HCT116 (cell line): ENCODE results near the gene INIP. TPM values are rescaled to one million over a fixed set of nuclear protein-coding genes. Genes with fewer than 3 reads are reported as not detected.

Source experiments
- ATAC-seq: fragments of 200-7000 bp; cut with Tn5 transposase; 2 replicates; pipeline ENCODE4 v1.9.1; 2020; ENCODE audit warnings: mild to moderate bottlenecking, moderate library complexity
- BruUV-seq: library from RNA; stranded (reverse); fragments of 400-500 nt; replicated peaks from 2 replicates; lab custom pipeline; 2021; lab: Mats Ljungman, UMichigan
- CTCF ChIA-PET: fragments of 300-600 bp; sonication (Branson Sonifier 250); formaldehyde crosslinking; loops from one replicate; lab custom pipeline; 2021; ENCODE audit warnings: antibody characterized with exemption; lab: Charles Lee
- POLR2A ChIA-PET: fragments of 300-600, 350-600 bp; sonication (Branson Sonifier 250); formaldehyde crosslinking; loops from one replicate; lab custom pipeline; 2021; ENCODE audit warnings: antibody characterized with exemption; lab: Charles Lee
- RAD21 ChIA-PET, 2 experiments: fragments of 300-600 bp; sonication (Branson Sonifier 250); formaldehyde crosslinking; loops; one replicate each; lab custom pipeline; 2023; ENCODE audit warnings: low total read pairs in 2 of 2; ENCODE audit not compliant: uncharacterized antibody in 2 of 2, unreplicated experiment in 2 of 2, low non-redundant PET in 1 of 2; lab: Charles Lee
- DNase-seq: peaks from one replicate; pipeline ENCODE4 v3.0.0-alpha.2; 2010; ENCODE audit warnings: low read depth, low spot score
- H2AFZ ChIP-seq: fragments of 200-600 bp; shearing (Covaris generic), sonication (generic); 2 replicates; pipeline ENCODE4 v1.6.1; 2017; ENCODE audit warnings: low read depth, mixed run types, mixed read lengths, antibody characterized with exemption, low read length; ENCODE audit not compliant: poor library complexity, severe bottlenecking
- H3K27ac ChIP-seq: 2 replicates; pipeline ENCODE4 v1.5.1; 2012; ENCODE audit warnings: low read depth, low read length
- H3K27me3 ChIP-seq: fragments of 200-600 bp; sonication (generic); 2 replicates; pipeline ENCODE4 v1.6.1; 2016; ENCODE audit warnings: mixed run types, low read length, mixed read lengths; ENCODE audit not compliant: insufficient read depth
- H3K36me3 ChIP-seq, 2 experiments: fragments of 200-500 bp in 1 of 2; fragments of 200-600 bp in 1 of 2; sonication (Bioruptor generic) in 1 of 2; sonication (generic) in 1 of 2; 2 replicates each; pipeline versions ENCODE4 v1.5.1 to v1.6.1; 2014 to 2016; ENCODE audit warnings: low read length in 2 of 2, inconsistent platforms in 1 of 2, mixed read lengths in 1 of 2, mixed run types in 1 of 2; ENCODE audit not compliant: insufficient read depth in 2 of 2, control insufficient read depth in 1 of 2
- H3K4me1 ChIP-seq, 2 experiments: fragments of 200-600 bp in 1 of 2; sonication (generic) in 1 of 2; 2 replicates each; pipeline versions ENCODE4 v1.5.1 to v1.6.1; 2012 to 2017; ENCODE audit warnings: low read length in 2 of 2, inconsistent platforms in 1 of 2, mild to moderate bottlenecking in 1 of 2, mixed read lengths in 1 of 2, mixed run types in 1 of 2, moderate library complexity in 1 of 2; ENCODE audit not compliant: insufficient read depth in 2 of 2, control insufficient read depth in 1 of 2
- H3K4me2 ChIP-seq: fragments of 200-600 bp; sonication (generic); 2 replicates; pipeline ENCODE4 v1.6.1; 2017; ENCODE audit warnings: mixed run types, low read length, mixed read lengths
- H3K4me3 ChIP-seq, 2 experiments: fragments of 200-600 bp in 1 of 2; sonication (generic) in 1 of 2; replicated peaks in 1 of 2; 2 replicates each; pipeline ENCODE4 v1.5.1; 2011 to 2016; ENCODE audit warnings: low read length in 2 of 2, control low read depth in 1 of 2, low read depth in 1 of 2, mild to moderate bottlenecking in 1 of 2, mixed read lengths in 1 of 2, mixed run types in 1 of 2
- H3K79me2 ChIP-seq: fragments of 200-600 bp; sonication (generic); 2 replicates; pipeline ENCODE4 v1.6.1; 2017; ENCODE audit warnings: mild to moderate bottlenecking, mixed run types, low read length, moderate library complexity, mixed read lengths; ENCODE audit not compliant: insufficient read depth
- H3K9ac ChIP-seq: fragments of 200-600 bp; sonication (generic); 2 replicates; pipeline ENCODE4 v1.6.1; 2016; ENCODE audit warnings: low read length, mixed read lengths
- H3K9me2 ChIP-seq: fragments of 200-600 bp; sonication (generic), shearing (Covaris generic); 2 replicates; pipeline ENCODE4 v1.6.1; 2017; ENCODE audit warnings: mixed run types, mild to moderate bottlenecking, moderate library complexity; ENCODE audit not compliant: insufficient read depth
- H3K9me3 ChIP-seq, 2 experiments: fragments of 200-500 bp in 1 of 2; fragments of 200-600 bp in 1 of 2; sonication (Bioruptor generic) in 1 of 2; sonication (generic) in 1 of 2; 2 replicates each; pipeline ENCODE4 v1.6.1; 2014 to 2017; ENCODE audit warnings: low read length in 2 of 2, mixed read lengths in 2 of 2, inconsistent platforms in 1 of 2, low read depth in 1 of 2, mild to moderate bottlenecking in 1 of 2, mixed run types in 1 of 2, moderate library complexity in 1 of 2; ENCODE audit not compliant: control insufficient read depth in 1 of 2, insufficient read depth in 1 of 2
- H4K20me1 ChIP-seq: fragments of 200-600 bp; sonication (generic), shearing (Covaris generic); 2 replicates; pipeline ENCODE4 v1.6.1; 2017; ENCODE audit warnings: mixed run types, mild to moderate bottlenecking, moderate library complexity; ENCODE audit not compliant: insufficient read depth
- CTCF ChIP-seq, 3 experiments: fragments of 200-600 bp in 1 of 3; sonication (generic) in 1 of 3; IDR thresholded peaks in 2 of 3; conservative IDR thresholded peaks in 1 of 3; 2 replicates each; pipeline ENCODE4 v1.5.1; 2012 to 2017; ENCODE audit warnings: low read depth in 2 of 3, low read length in 2 of 3, antibody characterized with exemption in 1 of 3, borderline replicate concordance in 1 of 3, control low read depth in 1 of 3, mild to moderate bottlenecking in 1 of 3, mixed read lengths in 1 of 3, mixed run types in 1 of 3, moderate library complexity in 1 of 3; ENCODE audit not compliant: insufficient read depth in 1 of 3
- EGR1 ChIP-seq: IDR thresholded peaks from 2 replicates; pipeline ENCODE4 v1.6.1; 2012; ENCODE audit warnings: low read depth
- MAX ChIP-seq: IDR thresholded peaks from 2 replicates; pipeline ENCODE4 v1.6.1; 2012
- RAD21 ChIP-seq: IDR thresholded peaks from 2 replicates; pipeline ENCODE4 v1.6.1; 2012; ENCODE audit warnings: low read depth, mild to moderate bottlenecking
- intact Hi-C: fragments of 100-400 bp; cut with micrococcal nuclease; formaldehyde crosslinking; loops from 2 replicates; pipeline ENCODE4 v1.10.0; 2022
- total RNA-seq: library from RNA; stranded (reverse); gene quantifications from one replicate; pipeline ENCODE4 v1.2.1, GENCODE V29; 2021; ENCODE audit not compliant: unreplicated experiment

INIP gene
- total RNA-seq, 1 experiment from 2014 or later, result 28.9 TPM

GRCh38 chr9:112669326-112669725 lies 48.6 kb downstream of the INIP start:
- H3K4me2 ChIP-seq, result no peak overlapping the region
- no peaks in the 10 kb centered on the region for H3K79me2 ChIP-seq
- H3K9ac ChIP-seq, result no peak overlapping the region
- DNase-seq (no peak), ATAC-seq (no peak)
- BruUV-seq, result no TSS peak
- H3K27me3 ChIP-seq, result no peaks in the 10 kb centered on the region
- ChIA-PET CTCF (no interaction called here), RAD21 (no interaction called here), POLR2A (no interaction called here)
- intact Hi-C loops, result no loop called here
- H3K4me3 ChIP-seq, result no peak overlapping the region
- TF ChIP-seq MAX, result no peak
- H3K9me2 ChIP-seq, result no peaks in the 10 kb centered on the region
- no peaks in the 10 kb centered on the region for H3K9me3 ChIP-seq
- H3K36me3 ChIP-seq, result no peaks in the 10 kb centered on the region
- H3K27ac ChIP-seq, result no peak overlapping the region
- no peaks in the 10 kb centered on the region for H4K20me1 ChIP-seq
- H2AFZ ChIP-seq, result no peak overlapping the region
- no peaks in the 10 kb centered on the region for H3K4me1 ChIP-seq

DNA sequence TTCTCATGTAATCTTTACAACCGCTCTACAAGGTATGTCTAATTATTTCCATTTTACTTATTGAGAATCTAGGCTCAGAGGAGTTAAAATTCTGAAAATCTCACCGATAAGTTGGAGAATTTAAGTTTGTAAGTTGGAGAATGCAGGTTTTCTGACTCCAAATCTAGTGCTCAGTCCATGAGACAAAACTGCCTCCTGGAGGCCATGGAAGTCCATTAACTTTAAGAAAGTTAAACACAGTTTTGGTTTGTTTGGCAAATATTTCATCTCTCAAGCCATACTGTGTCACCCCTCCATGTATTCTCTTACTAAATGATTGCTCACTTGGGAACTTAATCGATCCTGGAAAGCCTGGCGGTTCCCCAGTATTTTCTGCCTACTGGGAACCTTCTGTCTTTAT lies 52.6 kb downstream of the INIP start:
- Histone ChIP-seq H3K4me1 (no peaks in the 10 kb centered on the region), H3K4me2 (no peak overlapping the region), H3K79me2 (no peaks in the 10 kb centered on the region), H3K9me2 (no peaks in the 10 kb centered on the region), H3K27ac (no peak overlapping the region), H3K4me3 (no peak overlapping the region), H3K36me3 (no peaks in the 10 kb centered on the region), H3K9me3 (no peaks in the 10 kb centered on the region), H4K20me1 (no peaks in the 10 kb centered on the region), H3K27me3 (no peaks in the 10 kb centered on the region), H2AFZ (no peak overlapping the region), H3K9ac (no peak overlapping the region)
- intact Hi-C loops, result no loop called here
- ChIA-PET RAD21 (no interaction called here), POLR2A (no interaction called here), CTCF (no interaction called here)
- ATAC-seq (no peak), DNase-seq (no peak)
- TF ChIP-seq EGR1 (no peak), RAD21 (peak; percentile 56), CTCF (IDR thresholded peaks at IDR 0.05 in 2 of 3, conservative IDR thresholded peaks at IDR 0.05 in 1 of 3; ENCODE audit: borderline replicate concordance in 1 of 3, insufficient read depth in 1 of 3, low read depth in 2 of 3, low read length in 2 of 3) (peak; percentile 7 to 20 (median 18); a peak in 2 of 6 replicates)
- no TSS peak for BruUV-seq
